ENCODE data around the gene RFXANK.

RFXANK gene

DNA sequence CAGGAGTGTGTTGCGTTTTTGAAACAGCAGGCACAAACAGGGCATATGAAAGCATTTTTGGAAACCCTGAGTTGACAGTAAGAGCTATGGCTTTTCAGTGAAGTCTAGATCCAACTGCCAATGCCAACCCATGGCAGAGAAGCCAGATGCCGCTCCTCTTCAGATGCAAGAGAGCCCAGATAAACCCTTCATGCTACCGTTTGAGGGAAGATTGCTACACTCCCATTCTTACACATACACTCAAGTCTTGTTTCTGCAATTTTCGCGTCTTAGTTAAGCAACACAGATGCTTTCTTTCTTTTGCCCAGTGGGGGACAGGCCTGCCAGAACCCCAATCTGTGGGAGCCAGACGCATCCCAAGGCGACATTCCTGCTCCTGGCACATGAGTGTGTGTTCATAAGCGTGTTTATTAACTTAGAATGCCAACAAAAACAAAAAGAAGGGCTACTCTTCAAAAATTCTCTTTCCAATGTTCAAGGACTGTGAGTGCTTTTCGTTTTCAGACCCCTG is 10.5 kb upstream of the RFXANK start:
- TF ChIP-seq, protein P1, sequence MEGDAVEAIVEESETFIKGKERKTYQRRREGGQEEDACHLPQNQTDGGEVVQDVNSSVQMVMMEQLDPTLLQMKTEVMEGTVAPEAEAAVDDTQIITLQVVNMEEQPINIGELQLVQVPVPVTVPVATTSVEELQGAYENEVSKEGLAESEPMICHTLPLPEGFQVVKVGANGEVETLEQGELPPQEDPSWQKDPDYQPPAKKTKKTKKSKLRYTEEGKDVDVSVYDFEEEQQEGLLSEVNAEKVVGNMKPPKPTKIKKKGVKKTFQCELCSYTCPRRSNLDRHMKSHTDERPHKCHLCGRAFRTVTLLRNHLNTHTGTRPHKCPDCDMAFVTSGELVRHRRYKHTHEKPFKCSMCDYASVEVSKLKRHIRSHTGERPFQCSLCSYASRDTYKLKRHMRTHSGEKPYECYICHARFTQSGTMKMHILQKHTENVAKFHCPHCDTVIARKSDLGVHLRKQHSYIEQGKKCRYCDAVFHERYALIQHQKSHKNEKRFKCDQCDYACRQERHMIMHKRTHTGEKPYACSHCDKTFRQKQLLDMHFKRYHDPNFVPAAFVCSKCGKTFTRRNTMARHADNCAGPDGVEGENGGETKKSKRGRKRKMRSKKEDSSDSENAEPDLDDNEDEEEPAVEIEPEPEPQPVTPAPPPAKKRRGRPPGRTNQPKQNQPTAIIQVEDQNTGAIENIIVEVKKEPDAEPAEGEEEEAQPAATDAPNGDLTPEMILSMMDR (IDR thresholded peaks at IDR 0.05; ENCODE audit: low read depth, low read length): no peak
- in situ Hi-C loops (cut with HindIII; ENCODE audit: low sequenced_read_pairs): no loop called here
- DNase-seq (ENCODE audit: low read depth, low spot score): no peak
- H3K4me3 ChIP-seq (ENCODE audit: low read depth, low read length): no peak overlapping the region

DNA sequence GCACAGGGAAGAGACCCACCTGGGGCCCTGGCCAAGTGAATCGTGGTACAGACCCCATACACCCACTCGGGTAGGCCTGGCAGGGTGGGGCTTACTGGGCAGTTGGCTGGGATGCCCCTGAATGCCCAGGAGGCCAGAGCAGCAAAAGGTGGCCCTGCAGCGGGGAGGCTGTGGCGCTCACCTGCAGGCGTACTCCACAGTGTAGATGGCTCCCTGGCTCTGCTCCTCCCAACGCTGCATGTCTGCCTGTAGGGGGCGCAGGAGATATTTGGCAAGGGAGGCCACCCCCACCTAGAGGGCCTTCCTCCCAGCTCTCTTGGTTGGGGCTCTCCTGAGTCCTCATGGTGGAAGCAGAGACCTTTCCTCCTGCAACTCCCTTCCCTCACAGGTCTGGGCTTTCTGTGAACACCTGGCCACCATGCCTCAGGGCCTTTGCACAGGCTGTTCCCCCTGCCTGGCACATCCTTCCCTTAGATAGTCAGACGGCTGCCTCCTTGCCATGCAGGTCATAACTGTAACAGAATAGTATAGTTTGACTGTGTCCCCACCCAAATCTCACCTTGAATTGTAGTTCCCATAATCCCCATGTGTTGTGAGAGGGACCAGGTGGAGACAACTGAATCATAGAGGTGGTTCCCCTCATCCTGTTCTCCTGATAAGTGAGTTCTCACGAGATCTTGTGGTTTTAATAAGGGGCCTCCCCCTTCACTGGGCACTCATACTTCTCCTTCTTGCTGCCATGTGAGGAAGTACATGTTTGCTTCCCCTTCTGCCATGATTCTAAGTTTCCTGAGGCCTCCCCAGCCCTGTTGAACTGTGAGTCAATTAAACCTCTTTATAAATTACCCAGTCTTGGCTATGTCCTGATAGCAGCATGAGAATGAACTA is 6.0 kb upstream of the RFXANK start:
- H3K4me3 ChIP-seq (ENCODE audit: low read depth, low read length): no peak overlapping the region
- in situ Hi-C loops (cut with HindIII; ENCODE audit: low sequenced_read_pairs): no loop called here
- no peak for DNase-seq (ENCODE audit: low read depth, low spot score)
- TF ChIP-seq, protein P1 (IDR thresholded peaks at IDR 0.05; ENCODE audit: low read depth, low read length): peak; percentile 72

DNA sequence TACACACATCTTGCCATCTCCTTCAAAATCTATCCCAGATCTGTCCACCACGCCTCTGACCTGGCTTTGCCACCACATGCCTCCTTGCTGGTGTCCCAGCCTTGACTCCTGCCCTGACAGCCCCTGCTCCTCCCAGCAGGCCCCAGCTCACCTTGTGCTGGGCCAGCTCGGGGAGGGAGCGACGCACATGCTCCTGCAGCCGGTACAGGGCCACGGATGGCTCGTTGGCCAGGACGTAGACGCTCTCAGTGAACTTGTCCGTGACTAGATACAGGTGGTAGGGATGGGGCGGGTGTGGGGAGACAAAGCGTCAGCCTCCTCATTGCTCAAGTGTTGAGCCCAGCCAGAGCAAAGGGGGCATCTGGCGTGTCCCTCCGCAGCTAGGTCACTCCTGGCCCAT is 5.3 kb upstream of the RFXANK start:
- in situ Hi-C loops (cut with HindIII; ENCODE audit: low sequenced_read_pairs): no loop called here
- TF ChIP-seq, protein P1 (IDR thresholded peaks at IDR 0.05; ENCODE audit: low read depth, low read length): no peak
- no peak for DNase-seq (ENCODE audit: low read depth, low spot score)
- H3K4me3 ChIP-seq (ENCODE audit: low read depth, low read length): no peak overlapping the region

DNA sequence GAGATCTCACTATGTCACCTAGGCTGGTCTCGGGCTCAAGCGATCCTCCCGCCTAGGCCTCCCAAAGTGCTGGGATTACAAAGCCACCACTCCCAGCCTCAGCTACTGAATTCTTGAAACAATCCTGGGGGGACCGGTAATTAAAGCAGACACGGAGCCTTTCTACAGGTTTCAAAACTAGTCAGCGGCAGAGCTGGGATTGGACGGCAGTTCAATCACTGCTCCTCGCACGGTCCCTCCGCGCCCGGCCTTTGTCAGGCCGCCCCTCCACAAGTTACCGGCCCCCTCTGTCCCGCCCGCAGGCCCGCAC is 335 bp upstream of the RFXANK start:
- TF ChIP-seq, protein P1 (IDR thresholded peaks at IDR 0.05; ENCODE audit: low read depth, low read length): no peak
- DNase-seq (ENCODE audit: low read depth, low spot score): no peak
- in situ Hi-C loops (cut with HindIII; ENCODE audit: low sequenced_read_pairs): no loop called here
- H3K4me3 ChIP-seq (ENCODE audit: low read depth, low read length): peak overlapping the region; percentile 99

DNA sequence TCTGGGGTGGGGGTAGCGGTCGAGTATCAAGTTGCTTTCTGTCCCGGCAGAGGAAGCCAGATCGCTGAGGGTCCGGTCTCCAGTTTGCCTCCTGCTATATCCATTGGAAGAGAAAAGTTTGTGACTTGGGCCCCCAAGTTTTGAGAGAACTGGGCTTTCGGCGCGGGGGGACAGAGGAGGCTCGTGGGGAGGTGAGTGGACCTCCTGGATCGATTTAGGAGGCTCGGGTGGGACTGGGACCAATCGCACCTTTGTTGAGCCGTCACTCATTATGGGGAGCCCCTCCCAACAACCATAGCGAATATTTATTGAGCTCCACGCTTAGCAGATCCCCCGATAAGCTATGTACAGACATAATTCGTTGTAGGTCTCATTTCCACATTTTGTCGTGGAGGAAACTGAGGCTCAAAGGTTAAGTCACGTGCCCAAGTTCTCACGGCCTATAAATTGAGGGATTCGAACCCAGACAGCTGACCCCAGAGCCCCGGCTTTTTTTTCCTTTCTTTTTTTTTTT is 909 bp downstream of the RFXANK start:
- in situ Hi-C loops (cut with HindIII; ENCODE audit: low sequenced_read_pairs): no loop called here
- H3K4me3 ChIP-seq (ENCODE audit: low read depth, low read length): peak overlapping the region; percentile 99

DNA sequence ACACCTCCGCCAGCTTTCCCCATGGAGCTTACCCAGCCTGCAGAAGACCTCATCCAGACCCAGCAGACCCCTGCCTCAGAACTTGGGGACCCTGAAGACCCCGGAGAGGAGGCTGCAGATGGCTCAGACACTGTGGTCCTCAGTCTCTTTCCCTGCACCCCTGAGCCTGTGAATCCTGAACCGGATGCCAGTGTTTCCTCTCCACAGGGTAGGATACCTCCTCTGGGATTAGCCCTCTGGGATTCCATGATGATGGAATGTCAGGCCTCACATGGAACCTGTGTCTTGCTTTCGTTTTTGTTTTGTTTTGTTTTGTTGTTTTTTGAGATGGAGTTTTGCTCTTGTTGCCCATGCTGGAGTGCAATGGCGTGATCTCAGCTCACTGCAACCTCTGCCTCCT is 1.9 kb downstream of the RFXANK start:
- DNase-seq (ENCODE audit: low read depth, low spot score): no peak
- TF ChIP-seq, protein P1 (IDR thresholded peaks at IDR 0.05; ENCODE audit: low read depth, low read length): no peak
- H3K4me3 ChIP-seq (ENCODE audit: low read depth, low read length): no peak overlapping the region
- in situ Hi-C loops (cut with HindIII; ENCODE audit: low sequenced_read_pairs): no loop called here

More for the DNA sequence above, 909 bp downstream of the RFXANK start:
- TF ChIP-seq, protein P1 (IDR thresholded peaks at IDR 0.05; ENCODE audit: low read depth, low read length): no peak
- no peak for DNase-seq (ENCODE audit: low read depth, low spot score)
